Mucosa of rectum (tissue), 2 donors: ENCODE data around the gene MACROD2.

ENCODE experiments used
- H3K27ac ChIP-seq, 2 donors: one replicate each; pipeline ENCODE4 v1.7.0; 2013; ENCODE audit warnings: inconsistent platforms in 2 of 2, low read depth in 2 of 2, low read length in 2 of 2
- H3K27me3 ChIP-seq, 2 donors: one replicate each; pipeline ENCODE4 v1.7.0; 2013; ENCODE audit warnings: low read length in 2 of 2; ENCODE audit not compliant: control insufficient read depth in 2 of 2, insufficient read depth in 2 of 2
- H3K36me3 ChIP-seq, 2 donors: one replicate each; pipeline ENCODE4 v1.7.0; 2013; ENCODE audit warnings: low read length in 2 of 2; ENCODE audit not compliant: control insufficient read depth in 2 of 2, insufficient read depth in 2 of 2
- H3K4me1 ChIP-seq, 2 donors: one replicate each; pipeline ENCODE4 v1.7.0; 2013; ENCODE audit warnings: low read length in 2 of 2, mild to moderate bottlenecking in 1 of 2; ENCODE audit not compliant: control insufficient read depth in 2 of 2, insufficient read depth in 2 of 2
- H3K4me3 ChIP-seq, 2 donors: one replicate each; pipeline ENCODE4 v1.7.0; 2013; ENCODE audit warnings: low read length in 2 of 2
- H3K9ac ChIP-seq, 2 donors: one replicate each; pipeline ENCODE4 v1.7.0; 2013; ENCODE audit warnings: low read length in 2 of 2, low read depth in 1 of 2, mild to moderate bottlenecking in 1 of 2
- H3K9me3 ChIP-seq, 2 donors: one replicate each; pipeline ENCODE4 v1.7.0; 2013; ENCODE audit warnings: low read length in 2 of 2; ENCODE audit not compliant: control insufficient read depth in 2 of 2
- donor health status: healthy.
- donor health status: Normal muscosa, but diverticular disease.

Gene MACROD2

GRCh38 chr20:14155361-14155760 lies 160.0 kb downstream of the MACROD2 start:
- Histone ChIP-seq H3K27me3 (no peaks in the 10 kb centered on the region), H3K9ac (no peak overlapping the region), H3K9me3 (no peaks in the 10 kb centered on the region), H3K27ac (no peak overlapping the region), H3K4me3 (no peak overlapping the region), H3K36me3 (no peaks in the 10 kb centered on the region), H3K4me1 (no peaks in the 10 kb centered on the region)

- Histone ChIP-seq H3K27ac (no peak overlapping the region), H3K9me3 (peaks cover 0 to 6% of the 10 kb centered on the region in 2 donors), H3K36me3 (no peaks in the 10 kb centered on the region), H3K4me3 (no peak overlapping the region), H3K4me1 (no peaks in the 10 kb centered on the region), H3K9ac (no peak overlapping the region), H3K27me3 (no peaks in the 10 kb centered on the region)
These were observed 183.2 kb downstream of the MACROD2 start for GRCh38 chr20:14178528-14178927.

- H3K27ac ChIP-seq, result no peak overlapping the region
- H3K36me3 ChIP-seq, result no peaks in the 10 kb centered on the region
- no peak overlapping the region for H3K9ac ChIP-seq
- peaks cover 0 to 6% of the 10 kb centered on the region in 2 donors for H3K9me3 ChIP-seq
- no peak overlapping the region for H3K4me3 ChIP-seq
- H3K4me1 ChIP-seq, result no peaks in the 10 kb centered on the region
- H3K27me3 ChIP-seq, result no peaks in the 10 kb centered on the region
These were observed 183.6 kb downstream of the MACROD2 start for GRCh38 chr20:14178952-14179351.

- no peaks in the 10 kb centered on the region for H3K4me1 ChIP-seq
- H3K27ac ChIP-seq, result no peak overlapping the region
- no peaks in the 10 kb centered on the region for H3K9me3 ChIP-seq
- no peaks in the 10 kb centered on the region for H3K36me3 ChIP-seq
- no peak overlapping the region for H3K4me3 ChIP-seq
- H3K27me3 ChIP-seq, result no peaks in the 10 kb centered on the region
- H3K9ac ChIP-seq, result no peak overlapping the region
These were observed 194.6 kb downstream of the MACROD2 start for GRCh38 chr20:14189794-14190402.

- Histone ChIP-seq H3K4me1 (no peaks in the 10 kb centered on the region), H3K27me3 (no peaks in the 10 kb centered on the region), H3K4me3 (no peak overlapping the region), H3K9me3 (no peaks in the 10 kb centered on the region), H3K36me3 (no peaks in the 10 kb centered on the region), H3K27ac (no peak overlapping the region), H3K9ac (no peak overlapping the region)
These were observed 196.2 kb downstream of the MACROD2 start for GRCh38 chr20:14191559-14191958.

- Histone ChIP-seq H3K36me3 (no peaks in the 10 kb centered on the region), H3K27ac (no peak overlapping the region), H3K4me1 (no peaks in the 10 kb centered on the region), H3K9me3 (no peaks in the 10 kb centered on the region), H3K27me3 (no peaks in the 10 kb centered on the region), H3K4me3 (no peak overlapping the region), H3K9ac (no peak overlapping the region)
These were observed 198.1 kb downstream of the MACROD2 start for GRCh38 chr20:14193443-14193842.

GRCh38 chr20:14193885-14194284 lies 198.6 kb downstream of the MACROD2 start:
- Histone ChIP-seq H3K27me3 (no peaks in the 10 kb centered on the region), H3K27ac (no peak overlapping the region), H3K36me3 (no peaks in the 10 kb centered on the region), H3K9me3 (no peaks in the 10 kb centered on the region), H3K9ac (no peak overlapping the region), H3K4me3 (no peak overlapping the region), H3K4me1 (no peaks in the 10 kb centered on the region)

GRCh38 chr20:14197097-14197496 lies 201.8 kb downstream of the MACROD2 start:
- H3K4me1 ChIP-seq, result no peaks in the 10 kb centered on the region
- H3K27ac ChIP-seq, result no peak overlapping the region
- H3K4me3 ChIP-seq, result no peak overlapping the region
- no peaks in the 10 kb centered on the region for H3K27me3 ChIP-seq
- H3K9me3 ChIP-seq, result no peaks in the 10 kb centered on the region
- no peaks in the 10 kb centered on the region for H3K36me3 ChIP-seq
- H3K9ac ChIP-seq, result no peak overlapping the region

GRCh38 chr20:14198416-14198815 lies 203.1 kb downstream of the MACROD2 start:
- Histone ChIP-seq H3K9me3 (no peaks in the 10 kb centered on the region), H3K4me1 (no peaks in the 10 kb centered on the region), H3K4me3 (no peak overlapping the region), H3K9ac (no peak overlapping the region), H3K27ac (no peak overlapping the region), H3K36me3 (no peaks in the 10 kb centered on the region), H3K27me3 (no peaks in the 10 kb centered on the region)

GRCh38 chr20:14199111-14199510 lies 203.8 kb downstream of the MACROD2 start:
- H3K9ac ChIP-seq, result no peak overlapping the region
- H3K9me3 ChIP-seq, result no peaks in the 10 kb centered on the region
- H3K27me3 ChIP-seq, result no peaks in the 10 kb centered on the region
- no peaks in the 10 kb centered on the region for H3K4me1 ChIP-seq
- H3K27ac ChIP-seq, result no peak overlapping the region
- H3K36me3 ChIP-seq, result no peaks in the 10 kb centered on the region
- no peak overlapping the region for H3K4me3 ChIP-seq

- H3K4me3 ChIP-seq, result no peak overlapping the region
- H3K4me1 ChIP-seq, result no peaks in the 10 kb centered on the region
- H3K9ac ChIP-seq, result no peak overlapping the region
- no peaks in the 10 kb centered on the region for H3K27me3 ChIP-seq
- H3K27ac ChIP-seq, result no peak overlapping the region
- no peaks in the 10 kb centered on the region for H3K9me3 ChIP-seq
- no peaks in the 10 kb centered on the region for H3K36me3 ChIP-seq
These were observed 208.3 kb downstream of the MACROD2 start for GRCh38 chr20:14203657-14204056.
